K562 (cell line): Measurements from ENCODE around the gene ERI2. TPM values are rescaled to one million over a fixed set of nuclear protein-coding genes. Genes with fewer than 3 reads are reported as not detected.
A peak's percentile ranks its signal among the peaks of the same experiment; 100 is the strongest.

Experiments
- BRF1 ChIP-seq: IDR thresholded peaks from 3 replicates; pipeline ENCODE4 v1.6.1; 2011; ENCODE audit warnings: borderline replicate concordance, mild to moderate bottlenecking; ENCODE audit not compliant: insufficient read length; ENCODE audit errors: extremely low read depth
- ETV5 ChIP-seq: sonication (generic); formaldehyde crosslinking; IDR thresholded peaks from 2 replicates; pipeline ENCODE4 v1.4.0; 2020; ENCODE audit warnings: low read depth, mild to moderate bottlenecking, missing genetic modification reagents
- FUS ChIP-seq: fragments of 200-400 bp; formaldehyde crosslinking; optimal IDR thresholded peaks from 2 replicates; pipeline ENCODE3; 2017; ENCODE audit warnings: low read depth, low read length
- MTF1 ChIP-seq: fragments of 250-450 bp; sonication (Bioruptor Pico); IDR thresholded peaks from 2 replicates; pipeline ENCODE4 v1.9.0; 2021; ENCODE audit warnings: moderate library complexity, mild to moderate bottlenecking, inconsistent platforms, borderline replicate concordance
- RAD21 ChIP-seq, 2 experiments: fragments of 250-450 bp in 1 of 2; fragments of 450-650 bp in 1 of 2; sonication (Bioruptor Pico) in 1 of 2; formaldehyde crosslinking in 1 of 2; IDR thresholded peaks in 1 of 2; conservative IDR thresholded peaks in 1 of 2; 2 replicates each; pipeline versions ENCODE4 v1.4.0 to v1.8.0; 2020 to 2022; ENCODE audit warnings: mild to moderate bottlenecking in 2 of 2, moderate library complexity in 1 of 2
- RBM22 ChIP-seq: fragments of 200-400 bp; formaldehyde crosslinking; IDR thresholded peaks from 2 replicates; pipeline ENCODE4 v1.6.1; 2018; ENCODE audit warnings: low read length, low read depth; ENCODE audit not compliant: poor library complexity, severe bottlenecking
- ZNF431 ChIP-seq: sonication (generic); formaldehyde crosslinking; IDR thresholded peaks from 2 replicates; pipeline ENCODE4 v1.8.0; 2022; ENCODE audit warnings: mild to moderate bottlenecking, missing genetic modification reagents
- polyA plus RNA-seq, 8 experiments: library from polyadenylated mRNA; depleted of rRNA in 4 of 8; stranded (reverse) in 5 of 8; unstranded in 3 of 8; fragments of >200 nt; fragmentation: Nextera tagmentation in 2 of 8; fragmentation: Illumina TruSeq in 1 of 8; extraction: Ambion mirVana in 2 of 8; extraction: Trizol in 1 of 8; gene quantifications; 2 replicates each; pipeline versions ENCODE4 v1.2.1 to v1.2.3, GENCODE V29; 2011 to 2014; ENCODE audit warnings: inconsistent platforms in 1 of 8, missing spikeins in 1 of 8
- total RNA-seq, 7 experiments: library from RNA; depleted of rRNA in 6 of 7; stranded (reverse); fragments of >200 nt in 6 of 7; fragmentation: Illumina TruSeq in 2 of 7; extraction: Trizol in 2 of 7; gene quantifications; 2 replicates each; pipeline versions ENCODE4 v1.2.1 to v1.2.3, GENCODE V29; 2011 to 2021; ENCODE audit warnings: low replicate concordance in 1 of 7
- TF ChIP-seq, protein P1 (sequence below): conservative IDR thresholded peaks from 2 replicates; pipeline ENCODE4 v1.6.1; 2011; ENCODE audit warnings: low read depth, mild to moderate bottlenecking, low read length; ENCODE audit not compliant: control insufficient read depth
- TF ChIP-seq, protein P2 (sequence below): fragments of 250-450 bp; sonication (Bioruptor Pico); IDR thresholded peaks from 2 replicates; pipeline ENCODE4 v1.4.0; 2020; ENCODE audit warnings: mild to moderate bottlenecking

The ERI2 gene
- total and polyA plus RNA-seq, 9 of the 15 experiments (the other 6 are each of a cell fraction or from before 2014, with no cell fraction given) = 23.3 to 57.0 (median 48.1) TPM

DNA sequence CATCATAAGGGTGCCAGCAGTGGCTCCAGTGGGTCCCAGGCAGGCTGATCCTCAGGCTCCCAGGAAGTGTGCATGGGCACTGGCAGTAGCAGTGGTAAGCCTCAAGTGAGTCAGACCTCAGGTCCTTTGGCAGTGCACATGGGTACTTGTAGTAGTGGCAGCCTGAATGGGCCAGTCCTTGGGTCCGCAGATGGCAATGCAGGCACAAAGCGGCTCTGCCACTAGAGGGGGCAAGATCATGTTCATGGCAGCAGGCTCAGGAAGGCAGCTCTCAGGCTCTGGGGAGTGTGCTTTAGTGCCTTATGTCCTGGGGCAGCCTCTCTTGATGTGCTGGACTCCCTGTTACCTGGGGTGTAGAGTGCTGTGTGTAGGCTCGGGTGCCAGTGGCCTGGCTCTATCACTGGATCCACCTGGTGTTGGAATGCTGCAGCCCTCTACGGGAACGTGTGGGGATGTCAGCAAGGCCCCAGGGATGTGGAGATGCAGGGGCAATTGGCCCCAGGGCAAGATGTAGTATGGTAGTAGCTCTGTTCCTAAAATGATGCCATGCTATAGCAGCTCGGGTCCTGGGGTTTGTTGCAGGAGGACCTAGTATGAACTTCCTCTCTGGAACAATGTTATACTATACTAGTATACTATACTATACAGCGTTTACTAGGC lies 31.4 kb downstream of the ERI2 start (continued):
- TF ChIP-seq, protein P1, sequence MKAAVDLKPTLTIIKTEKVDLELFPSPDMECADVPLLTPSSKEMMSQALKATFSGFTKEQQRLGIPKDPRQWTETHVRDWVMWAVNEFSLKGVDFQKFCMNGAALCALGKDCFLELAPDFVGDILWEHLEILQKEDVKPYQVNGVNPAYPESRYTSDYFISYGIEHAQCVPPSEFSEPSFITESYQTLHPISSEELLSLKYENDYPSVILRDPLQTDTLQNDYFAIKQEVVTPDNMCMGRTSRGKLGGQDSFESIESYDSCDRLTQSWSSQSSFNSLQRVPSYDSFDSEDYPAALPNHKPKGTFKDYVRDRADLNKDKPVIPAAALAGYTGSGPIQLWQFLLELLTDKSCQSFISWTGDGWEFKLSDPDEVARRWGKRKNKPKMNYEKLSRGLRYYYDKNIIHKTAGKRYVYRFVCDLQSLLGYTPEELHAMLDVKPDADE = 0 out of 2 replicates have a peak, but pooled peaks have one; percentile 25
- TF ChIP-seq, protein P2, sequence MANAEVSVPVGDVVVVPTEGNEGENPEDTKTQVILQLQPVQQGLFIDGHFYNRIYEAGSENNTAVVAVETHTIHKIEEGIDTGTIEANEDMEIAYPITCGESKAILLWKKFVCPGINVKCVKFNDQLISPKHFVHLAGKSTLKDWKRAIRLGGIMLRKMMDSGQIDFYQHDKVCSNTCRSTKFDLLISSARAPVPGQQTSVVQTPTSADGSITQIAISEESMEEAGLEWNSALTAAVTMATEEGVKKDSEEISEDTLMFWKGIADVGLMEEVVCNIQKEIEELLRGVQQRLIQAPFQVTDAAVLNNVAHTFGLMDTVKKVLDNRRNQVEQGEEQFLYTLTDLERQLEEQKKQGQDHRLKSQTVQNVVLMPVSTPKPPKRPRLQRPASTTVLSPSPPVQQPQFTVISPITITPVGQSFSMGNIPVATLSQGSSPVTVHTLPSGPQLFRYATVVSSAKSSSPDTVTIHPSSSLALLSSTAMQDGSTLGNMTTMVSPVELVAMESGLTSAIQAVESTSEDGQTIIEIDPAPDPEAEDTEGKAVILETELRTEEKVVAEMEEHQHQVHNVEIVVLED = no peak
- TF ChIP-seq ETV5 (peak; percentile 51; the same call in 1 of the 2 replicates), RBM22 (no peak), FUS (no peak), MTF1 (CRISPR knock-in tag) (no peak), RAD21 (CRISPR knock-in tag; conservative IDR thresholded peaks at IDR 0.05 in 1 of 2, IDR thresholded peaks at IDR 0.05 in 1 of 2) (peak in 1 of 2 experiments; percentile 53; a peak in 2 of 4 replicates), BRF1 (no peak), ZNF431 (CRISPR knock-in tag) (no peak)
- TF ChIP-seq, all 486 proteins: peak for 7
